HL-60/S4 (cell line): ENCODE data around the gene MRPS26.
"Not testable (repeated sequence)": the region's sequence is repeated elsewhere in the genome, so short reads cannot be mapped to it uniquely, and the experiment has no call there.

Experiments
- in situ Hi-C: fragments of 300-500 bp; cut with MboI; formaldehyde crosslinking; loops from 2 replicates; pipeline ENCODE4 v1.14.3; 2022; ENCODE audit warnings: low sequenced_read_pairs

MRPS26 gene

DNA sequence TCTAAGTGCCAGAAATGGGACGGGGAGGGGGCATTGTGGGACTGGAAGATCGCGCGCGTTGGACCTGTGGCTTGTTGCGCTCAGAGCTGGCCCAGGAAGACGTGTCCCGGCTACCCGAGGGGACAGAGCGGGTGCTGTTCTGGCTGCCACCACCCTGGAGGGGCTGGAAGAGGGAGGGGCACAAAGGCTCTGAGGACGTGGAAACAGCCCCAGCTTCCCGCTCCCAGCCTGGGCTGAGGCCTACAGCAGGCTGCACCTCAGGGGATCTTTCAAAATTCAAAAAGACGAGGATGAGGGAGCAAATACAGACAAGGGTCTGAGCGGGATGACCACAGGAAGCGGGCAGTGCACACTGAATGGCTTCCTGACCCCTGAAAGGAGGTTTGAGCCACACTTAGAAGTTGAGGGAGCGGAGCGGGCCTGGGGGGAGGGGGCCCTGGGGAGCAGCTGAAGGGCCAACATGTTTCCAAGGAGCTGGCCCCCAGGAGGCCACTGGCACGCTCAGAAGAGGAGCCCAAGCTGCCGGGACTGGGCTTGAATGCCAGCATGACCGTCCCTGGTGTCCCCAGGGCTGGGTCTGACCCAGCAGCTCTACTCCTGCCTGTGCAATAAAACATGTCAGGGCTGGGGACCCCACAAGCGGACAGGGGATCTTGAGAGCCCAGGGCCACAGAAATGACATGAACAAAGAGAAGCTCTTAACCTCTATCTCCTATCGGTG, 26.8 kb downstream of the MRPS26 start:
- in situ Hi-C loops = no loop called here

DNA sequence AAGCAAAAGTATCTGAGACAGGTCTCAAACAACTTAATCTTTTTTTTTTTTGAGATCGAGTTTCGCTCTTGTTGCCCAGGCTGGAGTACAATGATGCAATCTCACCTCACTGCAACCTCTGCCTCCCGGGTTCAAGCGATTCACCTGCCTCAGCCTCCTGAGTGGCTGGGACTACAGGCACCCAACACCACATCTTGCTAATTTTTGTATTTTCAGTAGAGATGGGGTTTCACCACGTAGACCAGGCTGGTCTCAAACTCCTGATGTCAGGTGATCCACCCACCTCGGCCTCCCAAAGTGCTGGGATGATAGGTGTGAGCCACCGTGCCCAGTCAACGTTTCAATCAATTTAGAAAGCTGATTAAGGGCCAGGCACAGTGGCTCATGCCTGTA, 27.4 kb downstream of the MRPS26 start:
- in situ Hi-C loops = not testable (repeated sequence)

DNA sequence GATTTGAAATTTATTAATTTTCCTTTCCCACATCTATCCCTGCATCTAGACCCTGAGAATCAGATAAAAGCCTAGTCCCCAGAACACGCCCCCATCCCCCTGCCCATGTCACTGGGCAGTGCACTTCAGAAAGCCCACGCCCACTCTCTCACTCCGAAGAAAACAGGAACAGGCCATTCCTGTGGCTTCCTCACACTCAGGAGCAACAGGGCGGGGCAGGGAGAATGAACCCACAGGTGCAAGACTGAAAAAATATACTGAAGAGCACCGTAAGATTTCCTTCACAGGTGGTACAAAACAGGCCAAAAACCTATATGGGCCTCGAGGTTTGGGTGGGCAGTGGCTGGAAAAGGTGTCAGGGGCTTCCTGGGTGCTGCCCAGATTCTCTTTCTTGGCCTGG, 29.0 kb downstream of the MRPS26 start:
- in situ Hi-C loops = no loop called here

DNA sequence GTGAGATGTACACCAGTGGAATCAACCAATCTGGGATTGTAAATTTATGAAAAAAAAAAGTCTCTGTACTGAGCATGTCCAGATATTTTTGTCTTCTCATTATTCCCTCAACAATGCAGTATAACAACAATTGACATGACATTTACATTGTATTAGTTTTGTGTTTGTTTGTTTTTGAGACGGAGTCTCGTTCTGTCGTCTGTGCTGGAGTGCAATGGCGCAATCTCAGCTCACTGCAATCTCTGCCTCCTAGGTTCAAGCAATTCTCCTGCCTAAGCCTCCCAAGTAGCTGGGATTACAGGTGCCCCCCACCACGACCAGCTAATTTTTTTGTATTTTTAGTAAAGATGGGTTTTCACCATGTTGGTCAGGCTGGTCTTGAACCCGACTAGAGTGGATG, 29.5 kb downstream of the MRPS26 start:
- in situ Hi-C loops = not testable (repeated sequence)

DNA sequence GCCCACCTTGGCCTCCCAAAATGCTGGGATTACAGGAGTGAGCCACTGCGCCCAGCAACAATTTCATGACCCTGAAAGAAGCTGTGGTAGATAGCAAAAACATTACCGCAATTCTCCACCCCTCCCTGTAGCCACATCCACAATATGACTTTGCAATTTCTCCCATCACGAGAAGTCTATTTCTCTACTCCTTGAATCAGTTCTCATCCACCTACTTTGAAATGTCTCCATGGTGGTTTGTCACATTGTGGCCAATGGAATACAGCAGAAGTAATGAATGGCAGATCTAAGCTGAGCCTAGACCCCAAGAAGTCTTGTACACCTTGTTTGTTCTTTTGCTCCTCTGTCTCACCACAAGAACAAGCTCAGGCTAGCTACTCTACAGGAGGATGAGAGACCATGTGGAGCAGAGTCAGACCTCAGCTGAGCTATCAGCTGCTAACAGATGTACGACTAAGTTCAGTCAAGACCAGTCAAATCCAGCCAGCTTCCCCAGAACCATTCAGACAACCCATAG, 31.8 kb downstream of the MRPS26 start:
- in situ Hi-C loops = no loop called here

DNA sequence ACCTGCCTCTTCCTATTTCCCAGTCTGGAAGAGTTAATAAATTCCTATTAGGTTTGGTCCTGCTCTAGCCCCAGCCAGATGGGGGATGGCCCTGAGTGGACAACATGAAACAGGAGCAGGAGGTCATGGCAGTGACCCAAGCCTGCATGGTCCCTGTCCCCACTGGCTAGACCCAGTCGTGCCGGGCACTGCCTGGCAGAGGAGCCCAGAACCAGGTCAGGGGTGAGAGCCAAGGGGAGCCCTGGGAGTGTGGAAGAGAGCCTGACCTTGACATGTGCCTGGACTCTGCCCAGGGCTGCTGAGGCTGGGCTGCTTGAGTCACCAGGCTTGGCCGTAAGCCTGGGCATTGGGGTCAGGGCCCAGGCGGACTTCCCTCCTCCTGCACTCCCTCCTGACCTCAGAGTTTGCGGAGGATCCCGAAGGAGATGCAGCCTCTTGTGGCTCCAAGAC, 35.1 kb downstream of the MRPS26 start:
- in situ Hi-C loops = no loop called here

DNA sequence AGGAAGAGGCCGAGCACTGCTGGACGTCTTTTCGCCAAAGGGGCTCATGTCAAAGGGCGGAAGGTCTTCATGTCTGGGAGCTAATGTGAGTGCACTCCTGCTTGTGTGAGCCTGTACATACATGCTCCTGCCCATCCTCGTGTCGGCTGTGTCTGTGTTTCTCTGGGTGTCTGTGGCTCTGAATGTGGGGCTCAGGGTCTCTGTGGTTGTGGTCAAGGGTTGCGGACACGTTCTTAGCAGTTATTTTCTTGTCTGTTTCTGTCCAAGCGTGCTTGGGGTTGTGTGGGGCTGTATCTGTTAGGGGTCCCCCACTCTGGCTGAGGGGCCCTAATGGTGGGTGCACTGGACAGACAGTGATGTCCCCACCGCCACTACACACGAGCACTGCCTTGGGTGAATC, 35.8 kb downstream of the MRPS26 start:
- in situ Hi-C loops = no loop called here

DNA sequence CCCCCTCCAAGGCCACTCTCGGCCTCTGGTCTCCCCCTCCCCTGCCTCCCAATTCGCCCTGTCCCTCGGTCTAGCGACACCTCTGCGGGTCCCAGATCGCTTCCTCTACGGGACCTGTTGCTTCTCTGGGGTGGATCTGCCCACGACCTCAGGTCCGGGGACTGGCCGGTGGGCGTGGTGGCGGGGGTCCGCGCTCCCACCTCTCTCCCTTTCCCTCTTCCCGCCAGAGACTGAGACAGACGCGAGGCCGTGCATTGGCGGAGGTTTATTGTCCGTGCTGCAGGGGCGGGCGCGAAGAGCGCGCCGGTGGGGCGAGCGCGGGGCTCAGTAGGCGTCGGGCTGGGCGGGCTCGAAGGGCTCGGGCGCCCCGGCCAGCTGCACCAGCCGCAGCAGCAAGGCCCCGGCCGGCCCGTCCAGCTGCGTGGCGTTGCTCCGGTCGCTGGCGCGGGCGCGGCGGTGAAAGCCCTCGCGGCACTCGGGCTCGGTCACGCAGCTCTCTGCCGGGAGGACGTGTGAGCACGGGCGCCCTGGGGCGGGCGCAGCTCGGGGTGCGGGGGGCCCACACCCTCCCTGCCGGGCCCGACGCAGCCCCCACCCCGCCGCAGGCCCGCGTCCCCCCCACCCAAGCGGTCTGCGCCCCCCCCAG, 36.6 kb downstream of the MRPS26 start:
- in situ Hi-C loops = no loop called here

DNA sequence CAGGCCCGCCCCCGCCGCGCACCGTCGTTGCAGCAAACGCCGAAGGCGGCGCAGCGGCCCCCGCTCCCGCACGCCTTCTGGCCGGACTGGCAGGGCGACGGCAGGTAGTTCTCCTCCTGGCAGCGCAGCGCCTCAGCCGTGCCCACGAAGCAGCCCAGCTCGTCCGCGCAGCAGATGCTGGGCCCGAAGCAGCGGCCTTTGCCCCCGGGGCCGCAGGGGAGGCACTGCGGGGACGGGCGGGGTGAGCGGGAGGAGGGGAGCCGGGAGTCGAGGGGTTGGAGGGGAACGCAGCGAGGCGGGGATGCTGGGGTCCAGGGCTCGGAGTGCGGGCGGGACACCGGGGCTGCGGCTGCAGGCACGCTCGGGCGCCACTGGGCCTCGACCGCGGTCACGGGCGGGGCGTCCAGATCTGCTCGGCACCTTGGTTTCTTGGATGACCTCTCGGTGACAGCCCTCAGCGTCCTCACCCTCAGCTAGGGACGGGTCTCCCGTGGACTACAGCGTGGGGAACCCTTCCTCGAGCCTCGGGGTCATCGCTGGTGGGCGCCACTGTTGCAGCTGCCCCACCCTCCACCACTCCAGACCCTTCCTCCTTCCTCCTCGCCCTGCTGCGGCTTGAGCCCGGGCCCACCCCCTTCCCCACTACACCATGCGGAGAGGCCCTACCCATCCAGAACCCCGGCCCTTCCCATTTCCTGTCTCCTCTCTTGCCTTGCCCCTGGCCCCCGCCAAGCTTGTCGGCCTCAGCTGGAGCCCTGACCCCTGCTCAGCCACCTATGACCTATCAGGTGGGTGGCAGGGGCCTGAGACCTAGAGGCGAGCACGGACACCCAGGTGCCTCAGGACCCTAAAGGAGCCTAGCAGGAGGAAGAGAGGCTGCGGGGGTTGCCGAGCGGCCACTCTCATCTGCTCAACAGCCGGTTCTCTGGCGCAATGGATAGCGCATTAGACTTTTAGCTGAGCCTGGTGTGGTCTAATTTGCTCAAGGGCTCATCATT, 37.4 kb downstream of the MRPS26 start:
- in situ Hi-C loops = no loop called here

DNA sequence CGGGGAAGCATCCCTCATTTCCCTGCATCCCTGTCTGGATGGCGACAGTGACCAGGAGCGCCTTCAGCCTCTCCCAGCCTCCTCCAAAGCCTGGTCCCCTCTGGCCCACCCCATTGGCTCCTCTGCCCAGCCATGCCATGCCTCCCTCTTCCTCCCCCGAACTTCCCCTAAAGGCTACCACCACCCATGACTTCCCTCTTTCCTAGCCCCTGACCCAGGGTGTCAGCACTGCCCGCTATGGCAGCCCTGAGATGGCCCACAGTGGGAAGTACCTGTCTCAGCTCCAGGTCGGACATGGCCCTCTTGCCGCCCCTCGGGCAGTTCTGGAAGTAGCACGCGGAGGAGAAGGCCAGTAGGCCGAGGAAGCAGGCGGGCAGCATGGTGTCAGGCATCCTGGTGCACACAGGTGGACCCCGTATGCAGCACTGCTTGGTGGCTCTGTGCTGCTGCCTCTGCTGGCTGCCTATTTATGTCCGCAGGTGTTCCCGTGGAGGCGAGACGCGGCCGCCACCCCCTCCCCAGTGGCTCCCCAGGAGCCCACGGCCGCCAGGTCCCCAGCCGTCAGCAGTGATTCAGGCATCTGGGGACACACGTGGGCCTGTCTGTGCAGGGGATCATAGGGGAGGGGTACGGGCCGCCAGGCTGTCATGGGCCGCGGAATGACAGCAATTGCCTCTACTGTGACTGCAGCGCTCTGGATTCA, 38.6 kb downstream of the MRPS26 start, which contains the start of gene AVP:
Gene AVP (minus strand): TSS at position 442 of the 703 bp plus-strand sequence. CDS start 50 bp downstream, at position 392.
- in situ Hi-C loops = no loop called here

DNA sequence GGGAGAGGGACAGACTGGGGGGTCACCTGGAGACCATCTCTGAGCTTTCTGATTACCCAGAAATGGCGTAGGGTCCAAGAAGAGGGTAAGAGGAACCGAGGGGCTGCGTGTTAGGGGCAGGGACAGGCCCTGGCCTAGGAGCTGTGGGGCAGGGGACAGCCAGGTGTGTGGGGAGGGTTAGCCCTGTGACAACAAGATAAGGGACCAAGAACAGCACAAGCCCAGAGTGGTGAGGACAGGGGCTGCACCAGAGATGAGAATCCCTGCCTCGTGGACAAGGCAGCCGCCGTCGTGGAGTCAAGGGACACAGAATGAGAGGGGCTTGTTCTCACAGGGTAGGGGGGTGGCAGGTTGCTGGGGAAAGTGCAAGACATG, 39.1 kb downstream of the MRPS26 start:
- in situ Hi-C loops = no loop called here

DNA sequence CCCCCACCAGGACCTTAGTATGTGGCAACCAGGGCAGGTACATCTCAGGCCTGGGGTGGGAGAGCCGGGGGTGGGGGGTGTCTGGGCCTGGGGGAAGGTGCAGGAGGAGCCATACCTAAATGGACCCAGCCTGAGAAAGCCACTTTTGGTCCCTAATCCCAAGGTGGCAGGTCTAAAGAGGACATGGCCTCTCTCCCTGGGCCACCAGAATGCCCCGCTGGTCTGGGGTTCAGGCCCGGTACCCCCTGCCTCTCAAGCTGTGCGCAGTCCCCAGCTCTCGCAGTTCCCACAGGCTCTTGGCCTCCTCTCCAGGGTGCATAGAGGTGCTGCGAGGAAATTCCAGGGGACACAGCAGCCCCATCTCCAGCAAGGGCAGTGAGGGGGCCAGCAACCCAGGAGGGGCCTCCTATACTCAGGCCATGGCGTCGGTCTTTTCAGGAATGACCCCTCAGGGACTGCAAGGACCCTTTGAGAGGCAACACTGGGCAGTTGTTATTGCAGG, 39.8 kb downstream of the MRPS26 start:
- in situ Hi-C loops = no loop called here

DNA sequence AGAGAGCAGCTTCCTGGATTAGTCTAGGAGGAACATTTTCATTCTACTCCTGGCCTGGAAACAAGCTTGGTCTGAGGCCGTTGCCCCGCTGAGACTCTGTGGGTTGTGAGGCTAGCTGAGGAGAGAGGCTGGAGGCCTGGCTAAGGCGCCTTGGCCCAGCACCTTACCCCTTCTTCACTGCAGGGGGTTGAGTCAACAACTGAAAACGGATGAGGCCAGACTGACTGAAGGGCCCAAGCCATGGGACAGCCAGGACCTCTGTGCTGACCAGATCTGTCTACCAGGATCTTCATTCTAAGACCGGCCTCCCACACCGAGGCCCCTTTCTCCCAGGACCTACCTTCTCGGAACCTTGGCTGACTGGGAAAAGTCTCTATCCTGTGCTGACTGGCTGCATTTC, 42.2 kb downstream of the MRPS26 start:
- in situ Hi-C loops = no loop called here

DNA sequence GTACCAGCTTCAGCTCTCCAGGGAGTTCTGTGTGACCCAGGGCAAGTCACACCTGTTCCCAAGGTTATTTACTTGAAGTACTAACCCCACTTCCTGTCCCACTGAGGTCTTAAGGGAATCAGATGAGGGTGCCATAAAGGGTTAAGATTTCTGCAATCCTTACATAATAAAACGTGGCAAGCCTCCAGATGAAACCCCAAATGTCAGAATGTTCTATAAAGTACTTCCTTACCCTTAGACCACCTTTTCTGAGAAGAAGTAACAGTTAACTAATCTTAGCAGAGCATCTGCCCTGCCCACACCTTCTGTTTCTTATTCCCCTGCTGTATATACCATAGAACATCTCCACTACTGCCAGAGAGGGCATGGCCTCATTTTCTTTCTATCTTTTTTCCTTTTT, 44.7 kb downstream of the MRPS26 start:
- in situ Hi-C loops = no loop called here

DNA sequence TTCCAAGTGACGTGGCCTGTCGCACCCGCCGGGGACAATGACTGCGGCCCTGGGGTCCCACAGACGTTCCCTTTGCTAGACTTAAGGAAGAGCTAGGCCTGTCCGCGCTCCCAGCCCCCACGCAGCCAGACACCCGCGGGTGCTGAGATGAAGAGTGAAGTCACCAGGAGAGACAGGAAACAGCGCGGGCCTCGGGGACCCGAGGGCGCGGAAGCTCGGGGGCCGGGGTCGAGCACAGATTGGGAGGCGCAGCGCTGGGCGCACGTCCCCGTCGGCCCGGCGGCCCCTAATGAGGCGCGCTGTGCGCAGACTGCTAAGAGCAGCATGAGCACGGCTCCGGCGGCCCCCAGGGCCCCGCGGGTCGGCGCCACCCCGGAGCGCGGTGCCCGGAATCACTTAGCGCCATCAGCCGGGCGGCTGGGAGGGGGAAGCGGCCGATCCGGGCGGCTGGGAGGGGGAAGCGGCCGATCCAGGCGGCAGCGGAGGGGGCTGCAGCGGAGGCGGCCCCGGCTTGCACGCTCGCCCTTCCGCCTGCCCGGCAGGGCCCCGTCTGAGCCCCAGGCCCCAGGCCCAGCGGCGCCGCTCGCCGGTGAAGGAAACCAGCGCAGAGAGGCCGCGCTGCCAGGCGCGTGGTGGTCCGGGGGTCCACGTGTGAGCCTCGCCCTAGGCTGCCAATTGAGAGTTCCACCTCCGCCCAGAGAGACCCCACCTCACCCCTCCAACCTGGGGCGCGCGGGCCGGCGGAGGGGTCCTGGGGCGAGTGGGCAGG, 46.9 kb downstream of the MRPS26 start:
- in situ Hi-C loops = no loop called here

DNA sequence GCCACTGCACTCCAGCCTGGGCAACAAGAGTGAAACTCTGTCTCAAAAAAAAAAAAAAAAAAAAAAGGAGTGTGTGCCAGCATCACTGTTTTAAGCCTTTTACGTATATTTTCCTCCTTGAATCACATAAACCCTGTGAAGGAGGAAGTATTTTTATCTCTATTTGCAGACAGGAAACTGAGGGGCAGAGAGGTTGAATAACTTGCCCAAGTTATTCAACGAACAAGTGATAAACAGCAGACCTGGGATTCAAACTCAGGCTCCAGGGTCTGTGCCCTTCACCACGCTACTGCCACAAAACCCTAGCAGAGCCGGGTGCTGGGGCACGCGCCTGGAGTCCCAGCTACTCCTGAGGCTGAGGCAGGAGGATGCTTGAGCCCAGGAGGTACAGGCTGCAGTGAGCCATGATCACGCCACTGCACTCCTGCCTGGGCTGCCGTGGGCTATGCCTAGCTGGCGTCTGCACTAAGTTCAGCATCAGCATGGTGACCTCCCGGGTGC, 48.1 kb downstream of the MRPS26 start:
- in situ Hi-C loops = no loop called here

DNA sequence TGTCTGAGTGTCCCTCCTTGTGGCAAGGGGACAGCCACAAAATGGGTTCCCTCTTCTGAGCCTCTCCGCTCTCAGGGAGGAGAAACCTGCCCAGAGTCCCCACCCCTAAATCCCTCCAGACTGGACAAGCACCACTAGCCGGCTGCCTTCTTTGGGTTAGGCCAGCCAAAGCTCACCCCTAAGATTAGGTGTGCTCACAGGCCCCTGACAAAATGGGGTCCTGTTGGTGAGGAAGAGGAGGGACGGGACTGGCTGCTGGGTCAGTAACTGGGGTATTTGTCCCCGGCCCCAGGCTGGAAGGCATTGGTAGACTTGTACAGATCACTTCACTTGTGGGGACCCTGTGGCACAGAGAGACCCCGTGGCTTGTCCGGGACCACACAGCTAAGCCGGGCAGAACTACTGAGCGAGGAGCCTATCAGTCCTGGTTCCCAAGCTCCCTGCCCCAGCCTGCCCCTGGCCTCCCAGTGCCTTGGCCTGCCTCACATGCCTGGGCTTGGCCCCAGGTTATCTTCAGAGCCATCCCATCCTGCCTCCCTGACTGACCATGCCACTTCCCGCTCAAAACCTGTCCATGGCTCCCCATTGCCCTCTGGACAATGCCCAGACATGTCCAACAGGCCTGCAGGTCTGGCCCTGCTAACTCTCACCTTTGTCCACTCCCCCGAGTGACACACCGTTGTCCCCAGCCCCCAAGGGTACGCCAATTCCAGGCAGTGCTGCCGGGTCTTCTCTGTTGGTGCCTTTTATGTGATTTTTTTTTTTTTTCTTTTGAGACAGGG, 49.2 kb downstream of the MRPS26 start:
- in situ Hi-C loops = no loop called here
